Fibroblast of skin of right quadriceps (primary cell): ENCODE measurements around the gene C20orf96.
A peak's percentile ranks its signal among the peaks of the same experiment; 100 is the strongest.
"Not testable (repeated sequence)": the region's sequence is repeated elsewhere in the genome, so short reads cannot be mapped to it uniquely, and the experiment has no call there.

Experiments
- DNase-seq: peaks from one replicate; pipeline ENCODE4 v3.0.0-alpha.2; 2013

The C20orf96 gene

DNA sequence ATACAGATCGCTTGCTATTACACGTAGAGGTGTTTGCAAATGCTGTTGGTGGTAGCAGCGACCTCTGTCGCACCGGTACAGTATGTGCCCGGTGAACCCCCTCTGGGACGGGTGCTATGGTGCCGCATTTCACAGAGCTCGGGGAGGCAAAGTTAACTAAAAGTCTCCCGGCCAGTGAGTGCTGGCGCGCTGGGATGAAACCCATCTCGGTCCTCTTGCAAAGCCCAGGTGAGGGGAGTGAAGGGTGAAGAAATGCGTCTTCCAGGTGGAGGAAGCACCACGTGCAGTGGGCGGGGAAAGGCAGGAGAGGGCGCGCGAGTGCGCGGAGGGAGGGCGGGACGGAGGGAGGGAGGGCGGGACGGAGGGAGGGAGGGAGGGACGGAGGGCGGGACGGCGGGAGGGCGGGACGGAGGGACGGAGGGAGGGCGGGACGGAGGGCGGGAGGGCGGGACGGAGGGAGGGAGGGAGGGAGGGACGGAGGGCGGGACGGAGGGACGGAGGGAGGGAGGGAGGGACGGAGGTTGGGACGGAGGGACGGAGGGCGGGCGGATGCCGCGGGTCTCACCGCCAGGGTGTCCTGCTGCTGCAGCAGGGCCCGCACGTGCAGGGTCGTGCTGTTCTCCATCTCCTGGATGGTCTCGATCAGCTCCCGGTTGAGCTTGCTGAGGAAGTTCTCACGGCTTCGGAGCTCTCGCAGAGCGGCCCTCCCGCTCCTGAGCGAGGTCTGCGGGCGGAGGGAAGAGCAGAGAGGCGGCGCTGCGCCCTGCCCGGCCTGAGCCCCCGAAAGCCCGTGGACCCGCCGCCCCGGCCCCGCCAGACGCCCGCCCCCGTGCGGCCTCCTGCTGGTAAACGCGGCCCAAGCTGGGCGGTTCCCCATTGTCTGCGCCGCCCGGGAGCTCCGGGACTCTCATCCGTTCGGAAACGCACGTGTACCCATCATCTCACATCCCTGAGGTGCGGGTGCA lies 11.7 kb downstream of the C20orf96 start:
- DNase-seq: no peak

DNA sequence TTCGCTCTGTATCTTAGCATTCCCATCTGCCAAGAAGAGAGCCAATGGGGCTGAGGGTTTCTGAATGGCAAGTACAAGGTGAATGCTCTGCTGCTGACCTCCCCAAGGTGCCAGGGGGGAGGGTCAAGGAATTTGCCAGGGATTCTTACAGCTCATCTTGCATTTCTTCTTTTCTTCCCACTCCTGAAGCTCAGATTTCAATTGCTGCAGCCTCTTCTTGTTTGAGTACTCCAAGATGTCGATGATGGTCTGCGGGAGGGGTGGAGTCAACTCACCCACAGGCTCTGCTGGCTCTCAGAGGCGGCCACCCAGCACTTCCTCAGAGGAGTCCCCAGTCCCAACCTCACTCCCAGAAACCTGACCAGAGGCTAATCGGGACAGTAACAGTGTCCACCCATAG lies 12.4 kb downstream of the C20orf96 start:
- no peak for DNase-seq

DNA sequence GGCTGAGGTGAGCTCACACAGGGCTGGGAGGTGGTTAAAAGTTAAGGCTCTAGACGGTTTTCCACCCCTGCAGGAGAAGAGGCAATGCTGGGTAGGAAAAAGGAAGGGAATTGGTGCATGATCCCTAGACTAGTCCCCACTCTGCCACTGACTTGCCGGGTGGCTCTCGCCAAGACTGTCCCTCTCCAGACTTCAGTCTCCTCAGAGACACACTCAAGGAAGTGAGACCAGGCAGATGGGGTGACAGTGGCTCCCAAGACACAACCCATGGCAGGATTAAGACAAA lies 13.1 kb downstream of the C20orf96 start:
- no peak for DNase-seq

DNA sequence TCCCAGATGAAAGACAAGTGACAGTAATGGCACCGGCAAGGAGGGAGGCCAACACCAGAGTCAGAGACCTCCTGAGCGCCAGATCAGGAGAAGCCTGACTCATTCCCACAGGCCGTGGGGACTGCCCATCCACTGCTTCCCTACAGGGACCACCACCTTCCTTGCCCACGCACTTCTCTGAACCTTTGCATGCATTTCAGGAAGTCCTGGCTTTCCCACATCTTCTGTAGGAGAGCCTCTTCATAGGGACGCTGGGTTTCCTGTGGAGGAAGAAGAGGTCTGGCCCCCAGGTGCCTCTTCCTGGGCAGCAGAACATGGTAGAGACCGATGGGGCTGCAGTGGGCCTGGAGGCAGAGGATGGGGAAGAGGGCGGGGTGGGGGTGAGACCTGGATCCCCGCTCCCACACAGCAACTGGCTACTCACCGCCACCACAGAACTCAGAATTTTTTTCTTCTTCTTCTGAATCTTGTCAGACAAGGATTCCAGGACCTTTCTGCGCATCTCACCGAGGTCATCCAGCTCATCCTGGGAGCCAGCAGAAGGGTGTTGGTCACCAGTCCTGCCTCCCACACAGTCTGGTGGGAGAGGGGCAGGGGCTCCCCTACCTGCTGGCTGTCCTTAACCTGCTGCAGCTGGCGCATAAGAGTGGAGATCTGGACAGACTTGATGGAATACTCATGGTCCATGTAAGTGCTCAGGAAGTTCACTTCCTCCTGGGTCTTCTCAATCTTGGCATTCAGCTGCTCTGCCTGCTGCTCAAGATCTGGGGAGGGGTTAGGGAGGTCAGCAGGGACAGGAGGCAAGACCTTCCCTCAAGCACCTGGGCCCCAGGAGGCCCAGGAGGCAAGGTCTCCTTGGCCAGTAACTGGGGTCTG lies 13.7 kb downstream of the C20orf96 start:
- no peak for DNase-seq

DNA sequence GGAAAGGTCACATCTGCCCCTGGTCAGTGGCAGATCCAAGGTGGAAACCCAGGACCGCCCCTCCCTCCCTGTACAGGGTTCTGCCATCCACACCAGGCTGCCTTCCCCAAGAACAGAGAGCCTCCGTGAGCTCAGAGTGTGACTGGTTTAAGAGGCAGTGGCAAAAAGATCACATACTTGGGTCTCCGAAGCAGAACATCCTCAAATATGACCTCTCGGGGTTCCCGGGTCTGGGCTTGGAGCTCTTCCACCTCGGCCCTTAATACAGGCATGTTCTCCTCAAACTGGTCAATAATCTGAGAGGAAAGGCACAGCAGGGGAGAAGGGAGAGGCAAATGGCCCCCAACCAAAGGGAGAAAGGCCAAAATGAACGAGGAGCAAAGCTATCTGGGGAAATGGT lies 14.8 kb downstream of the C20orf96 start:
- no peak for DNase-seq

- DNase-seq: no peak
Observed at GRCh38 chr20:273884-274283, 16.7 kb downstream of the C20orf96 start.

- no peak for DNase-seq
Observed at GRCh38 chr20:272718-273117, 17.8 kb downstream of the C20orf96 start.

DNA sequence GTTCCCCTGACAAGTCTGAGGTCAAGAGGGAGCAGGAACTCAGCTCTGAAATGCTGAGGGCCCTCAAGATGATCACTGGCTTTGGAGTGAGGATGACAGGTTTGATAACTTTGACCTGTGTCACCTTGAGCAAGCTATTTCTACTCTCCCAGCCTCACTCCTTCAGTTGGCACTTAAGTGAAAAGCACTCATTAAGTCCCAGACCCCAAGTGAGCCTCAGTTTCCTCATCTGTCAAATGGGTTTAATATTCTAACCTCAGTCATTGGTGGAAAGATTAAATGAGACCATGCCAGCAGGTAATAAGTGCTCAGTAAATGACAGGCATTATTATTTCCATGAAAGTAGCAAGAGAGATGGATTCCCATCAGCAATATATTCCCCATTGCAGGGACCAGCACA lies 19.0 kb downstream of the C20orf96 start:
- DNase-seq: no peak

DNA sequence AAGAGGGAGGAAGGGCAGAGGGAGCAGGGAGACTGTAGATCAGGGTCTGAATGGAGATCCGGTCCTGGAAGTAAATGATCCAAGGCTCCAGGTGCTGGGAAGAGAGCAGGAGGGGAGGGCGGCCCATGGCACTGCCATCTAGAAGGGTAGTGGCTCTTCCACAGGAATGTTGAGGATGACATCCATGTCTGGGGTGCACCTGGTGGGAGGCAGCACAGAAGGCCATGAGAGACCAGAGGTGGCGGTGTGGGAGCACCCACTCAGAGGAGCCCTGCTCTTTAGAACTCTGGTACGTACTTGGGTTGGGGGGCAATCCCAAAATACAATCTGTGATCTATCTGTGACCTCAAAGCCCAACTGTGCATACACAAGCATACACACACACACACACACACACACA lies 19.5 kb downstream of the C20orf96 start:
- DNase-seq: no peak

DNA sequence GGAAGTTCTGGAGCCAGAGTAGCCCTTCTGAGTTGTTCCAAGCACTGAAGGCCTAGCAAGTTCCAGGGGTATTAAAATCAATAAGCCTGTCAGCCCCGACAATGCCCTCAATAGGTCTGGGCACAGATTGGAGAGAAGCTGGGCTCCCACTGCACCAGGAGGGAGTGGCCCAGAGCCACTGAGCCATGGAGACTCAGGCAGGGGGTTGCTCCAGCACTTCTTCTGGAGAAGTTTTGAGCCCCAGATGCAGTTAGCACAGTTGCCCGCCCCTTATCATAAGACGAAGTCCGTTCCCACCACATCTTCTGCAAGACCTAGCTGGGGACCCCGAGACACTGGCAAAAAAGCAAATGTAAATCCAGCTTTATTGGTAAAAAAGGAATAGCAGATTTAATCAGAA lies 20.0 kb downstream of the C20orf96 start:
- no peak for DNase-seq

GRCh38 chr20:266596-267562 lies 23.7 kb downstream of the C20orf96 start:
- DNase-seq: peak; percentile 74

GRCh38 chr20:263701-264100 lies 26.8 kb downstream of the C20orf96 start:
- no peak for DNase-seq

DNA sequence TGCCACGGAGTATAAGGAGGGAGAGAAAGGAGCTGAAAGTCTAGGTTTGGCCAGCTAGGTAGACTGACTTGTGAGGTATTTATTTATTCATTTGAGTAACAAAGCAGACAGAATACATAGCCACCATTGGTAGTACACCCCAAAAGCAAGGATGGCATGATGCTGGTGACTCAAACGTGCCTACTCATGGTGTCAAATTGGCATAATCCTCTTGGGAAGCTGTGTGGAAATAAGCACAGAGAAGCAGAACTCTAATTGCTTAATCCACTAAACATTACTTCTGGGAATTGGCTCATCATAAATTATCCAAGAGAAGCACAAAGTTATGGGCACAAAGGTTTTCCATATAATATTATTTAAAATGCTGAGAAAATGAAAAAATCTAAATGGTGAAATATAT lies 30.6 kb downstream of the C20orf96 start:
- no peak for DNase-seq

DNA sequence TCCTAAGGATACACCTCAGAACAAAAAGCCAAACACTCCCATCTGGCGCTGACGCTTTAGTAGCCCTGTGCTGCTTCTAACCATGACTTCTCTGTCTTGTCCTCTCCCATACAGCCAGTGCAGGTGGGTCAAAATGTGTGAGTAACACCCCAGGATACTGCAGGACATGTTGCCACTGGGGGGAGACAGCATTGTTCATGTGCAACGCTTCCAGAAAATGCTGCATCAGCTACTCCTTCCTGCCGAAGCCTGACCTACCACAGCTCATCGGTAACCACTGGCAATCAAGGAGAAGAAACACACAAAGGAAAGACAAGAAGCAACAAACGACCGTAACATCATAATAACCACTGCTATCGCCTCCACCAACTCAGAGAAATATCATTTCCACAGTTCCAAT lies 31.6 kb downstream of the C20orf96 start:
- DNase-seq: peak; percentile 11

GRCh38 chr20:258269-258858 lies 32.2 kb downstream of the C20orf96 start:
- DNase-seq: no peak

- DNase-seq: no peak
Observed at GRCh38 chr20:257419-257818, 33.1 kb downstream of the C20orf96 start, which contains the start of gene DEFB132. DEFB132 (plus strand) TSS chr20:257724; CDS start chr20:257779, 55 bp downstream.

- not testable (repeated sequence) for DNase-seq
Observed at GRCh38 chr20:253447-253846, 37.1 kb downstream of the C20orf96 start.

DNA sequence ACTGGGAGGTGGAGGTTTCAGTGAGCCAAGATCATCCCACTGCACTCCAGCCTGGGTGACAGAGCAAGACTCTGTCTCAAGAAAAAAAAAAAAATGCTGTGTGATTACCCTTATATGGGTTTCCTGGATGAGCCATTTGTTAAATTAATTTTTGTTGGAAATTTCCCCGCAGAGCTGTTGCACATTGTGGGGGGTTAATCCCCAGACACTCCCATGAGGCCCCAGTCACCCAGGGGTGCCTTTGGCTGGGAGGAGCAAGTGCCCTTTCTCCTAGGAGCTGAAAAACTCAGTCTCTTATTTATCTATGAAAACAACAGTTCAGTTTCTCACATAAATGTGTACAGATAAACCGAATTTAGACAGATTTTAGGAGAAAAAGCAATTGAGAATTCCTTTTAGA lies 37.7 kb downstream of the C20orf96 start:
- no peak for DNase-seq

DNA sequence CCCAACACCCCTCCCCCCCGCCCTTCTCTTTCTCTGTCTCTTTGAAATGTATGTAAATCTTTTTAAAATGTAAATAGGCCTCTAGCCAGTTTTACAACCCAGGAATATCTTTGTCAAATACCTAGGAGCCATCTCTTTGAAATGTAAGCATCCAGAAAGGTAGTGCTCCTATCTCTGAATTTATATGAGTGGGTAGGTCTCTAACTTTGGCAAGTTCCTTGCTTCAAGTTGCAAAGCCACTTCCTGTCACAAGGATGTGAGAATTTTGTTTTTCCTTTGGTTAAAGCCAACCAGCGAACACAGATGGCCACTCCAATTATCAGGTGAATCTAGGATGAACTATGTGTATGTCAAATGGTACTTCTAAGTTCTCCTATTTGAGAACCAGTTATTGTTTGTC lies 39.2 kb downstream of the C20orf96 start:
- DNase-seq: no peak

GRCh38 chr20:242905-243304 lies 47.6 kb downstream of the C20orf96 start:
- no peak for DNase-seq

DNA sequence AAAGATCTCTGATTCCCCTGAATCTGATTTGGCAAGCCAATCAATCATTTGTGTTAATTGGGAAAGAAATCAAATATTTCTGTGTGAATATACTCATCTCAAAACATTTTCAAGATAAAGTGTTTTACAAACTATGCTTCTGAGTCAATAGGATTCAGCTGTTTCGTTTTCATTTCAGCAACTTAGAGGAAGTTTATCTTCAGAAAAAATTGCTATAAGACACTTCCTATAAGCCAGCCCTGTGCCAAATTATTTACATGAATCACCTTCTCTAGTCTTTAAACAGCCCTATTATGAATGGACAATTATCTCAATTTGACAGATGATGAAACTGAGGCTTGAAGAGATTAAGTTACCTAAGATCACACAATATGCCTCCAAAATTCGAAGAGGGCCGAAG lies 52.6 kb downstream of the C20orf96 start:
- no peak for DNase-seq

- no peak for DNase-seq
Observed at GRCh38 chr20:237489-237888, 53.1 kb downstream of the C20orf96 start.
